Activated CD8-positive, alpha-beta memory T cell treated with anti-CD3 and anti-CD28 coated beads, Interleukin-2, amount 50 U/mL, for 24 hours (primary cell): ENCODE results near the gene NDUFA11.

Experiments
- DNase-seq: peaks from one replicate; pipeline ENCODE4 v3.0.0-alpha.2; 2020; ENCODE audit errors: extremely low read depth

Gene NDUFA11

DNA sequence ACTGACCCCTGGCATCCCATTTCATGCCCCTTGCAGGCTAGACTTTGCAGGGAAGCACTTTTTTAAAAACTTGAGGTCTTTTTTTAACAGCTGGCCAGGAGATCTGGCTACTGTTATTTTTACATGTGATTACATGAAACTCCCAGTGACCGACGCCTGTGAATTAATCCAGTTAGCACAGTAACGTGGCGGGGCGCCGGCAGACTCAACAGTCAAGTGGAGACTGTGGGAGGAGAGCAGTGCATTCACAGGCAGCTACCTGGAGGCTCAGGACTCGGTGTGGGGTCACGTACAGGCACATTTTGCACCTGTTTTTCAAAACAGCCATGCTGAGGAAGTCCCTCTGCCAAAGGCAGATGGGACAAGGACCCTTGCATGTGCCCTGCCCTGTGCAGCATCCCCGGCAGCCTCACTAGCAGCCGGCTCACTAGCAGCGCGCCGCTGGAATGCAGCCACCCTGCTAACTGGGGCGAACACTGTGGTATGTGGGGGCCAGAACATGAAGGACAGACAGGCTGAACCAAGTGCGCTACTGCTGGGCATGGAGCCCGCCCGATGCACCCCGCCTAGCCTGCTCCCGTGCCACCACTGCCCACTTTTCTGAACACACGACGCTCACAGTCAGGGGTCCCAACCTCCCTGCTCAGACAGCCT, 29.1 kb upstream of the NDUFA11 start:
- no peak for DNase-seq

DNA sequence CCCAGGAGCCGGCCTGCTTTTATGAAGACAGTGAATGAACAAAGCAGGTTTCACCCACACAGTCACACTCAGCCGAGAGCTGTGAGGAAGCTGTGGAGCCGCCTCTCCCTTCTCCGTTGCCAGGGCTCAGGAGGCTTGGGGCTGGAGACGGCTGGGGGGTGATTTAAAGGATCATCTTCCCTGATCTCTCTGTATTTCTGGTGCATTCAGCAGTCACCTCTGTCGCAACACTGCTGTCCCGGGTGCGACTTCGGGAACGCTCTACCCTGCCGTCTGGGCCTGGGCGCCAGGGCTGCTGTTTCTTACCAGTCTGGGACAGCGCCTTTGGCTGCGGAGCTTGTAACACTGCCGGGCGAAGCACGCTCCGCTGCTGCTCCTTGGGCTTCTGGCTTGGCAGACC, 28.6 kb upstream of the NDUFA11 start:
- no peak for DNase-seq

DNA sequence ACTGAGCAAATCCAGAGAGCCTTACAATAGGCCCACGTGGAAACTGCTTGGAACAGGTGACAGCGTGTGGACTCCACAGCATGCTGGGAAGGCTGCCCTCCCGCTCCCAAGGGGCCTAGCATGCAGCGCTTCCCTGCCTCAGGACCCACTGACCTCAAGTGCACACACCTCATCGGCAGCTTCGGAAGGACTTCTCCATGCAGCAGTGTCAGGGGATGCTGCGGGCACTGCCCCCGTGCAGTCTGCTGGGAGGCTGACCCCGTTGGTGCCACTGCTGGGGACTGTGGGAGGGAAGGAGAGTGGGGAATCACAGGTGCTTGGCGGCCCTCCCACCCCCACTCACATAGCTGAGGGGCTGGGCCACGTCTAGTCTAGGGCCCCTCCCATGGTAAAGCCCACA, 27.7 kb upstream of the NDUFA11 start:
- no peak for DNase-seq

DNA sequence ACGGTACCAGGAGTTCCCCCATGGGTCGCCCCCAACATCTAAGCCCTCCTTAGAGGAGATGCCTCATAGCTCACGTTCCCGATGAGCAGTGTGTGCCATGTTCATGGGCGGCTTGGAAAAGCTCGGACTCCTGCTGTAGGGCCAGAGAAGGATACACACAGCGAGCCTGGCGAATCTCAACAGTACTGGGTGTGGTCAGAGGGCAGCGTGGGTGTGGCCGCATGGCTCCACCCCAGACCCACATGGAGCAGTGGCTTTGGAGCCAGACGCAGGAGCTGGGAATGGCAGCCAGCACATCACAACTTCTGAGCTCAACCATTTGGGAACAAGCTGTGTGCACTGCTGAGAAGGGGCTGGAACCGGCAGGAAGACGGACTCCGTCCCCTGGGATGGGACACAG, 26.0 kb upstream of the NDUFA11 start:
- DNase-seq: no peak

DNA sequence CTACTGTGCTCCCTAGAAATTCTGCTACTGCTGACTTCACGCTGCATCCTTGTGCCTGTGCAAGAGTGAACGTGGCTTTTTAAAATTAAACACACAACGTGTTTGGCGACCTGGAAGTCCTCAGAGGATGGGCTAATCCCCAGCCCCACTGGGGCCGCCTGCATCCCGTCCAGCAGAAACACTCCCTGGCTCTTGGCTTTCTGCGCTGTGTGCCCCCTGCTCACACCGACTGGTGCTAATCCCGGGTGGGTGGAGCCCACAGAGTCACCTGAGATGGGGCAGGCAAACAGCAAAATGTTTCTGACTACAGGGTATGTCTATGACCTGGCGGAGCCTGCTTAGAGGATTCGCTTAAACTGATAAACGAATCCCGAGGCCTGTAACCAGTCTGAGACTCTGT, 25.6 kb upstream of the NDUFA11 start:
- no peak for DNase-seq

DNA sequence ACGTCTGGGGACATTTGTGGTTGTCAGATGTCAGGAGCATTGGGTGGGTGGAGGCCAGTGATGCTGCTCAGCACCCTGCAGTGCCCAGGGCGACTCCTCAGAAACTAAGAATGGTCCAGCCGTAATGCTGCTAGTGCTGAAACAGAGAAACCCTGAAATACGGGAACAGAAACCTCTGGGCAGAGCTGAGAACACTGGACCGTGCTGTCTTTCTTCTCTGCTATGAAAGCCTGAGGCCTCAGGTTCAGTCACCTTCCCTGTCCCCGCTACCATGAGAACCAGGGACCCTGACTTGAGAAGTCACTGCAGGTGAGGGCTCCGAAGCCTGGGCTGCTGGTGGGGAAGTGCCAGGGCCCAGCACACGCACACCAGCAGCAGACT, 23.8 kb upstream of the NDUFA11 start:
- no peak for DNase-seq

DNA sequence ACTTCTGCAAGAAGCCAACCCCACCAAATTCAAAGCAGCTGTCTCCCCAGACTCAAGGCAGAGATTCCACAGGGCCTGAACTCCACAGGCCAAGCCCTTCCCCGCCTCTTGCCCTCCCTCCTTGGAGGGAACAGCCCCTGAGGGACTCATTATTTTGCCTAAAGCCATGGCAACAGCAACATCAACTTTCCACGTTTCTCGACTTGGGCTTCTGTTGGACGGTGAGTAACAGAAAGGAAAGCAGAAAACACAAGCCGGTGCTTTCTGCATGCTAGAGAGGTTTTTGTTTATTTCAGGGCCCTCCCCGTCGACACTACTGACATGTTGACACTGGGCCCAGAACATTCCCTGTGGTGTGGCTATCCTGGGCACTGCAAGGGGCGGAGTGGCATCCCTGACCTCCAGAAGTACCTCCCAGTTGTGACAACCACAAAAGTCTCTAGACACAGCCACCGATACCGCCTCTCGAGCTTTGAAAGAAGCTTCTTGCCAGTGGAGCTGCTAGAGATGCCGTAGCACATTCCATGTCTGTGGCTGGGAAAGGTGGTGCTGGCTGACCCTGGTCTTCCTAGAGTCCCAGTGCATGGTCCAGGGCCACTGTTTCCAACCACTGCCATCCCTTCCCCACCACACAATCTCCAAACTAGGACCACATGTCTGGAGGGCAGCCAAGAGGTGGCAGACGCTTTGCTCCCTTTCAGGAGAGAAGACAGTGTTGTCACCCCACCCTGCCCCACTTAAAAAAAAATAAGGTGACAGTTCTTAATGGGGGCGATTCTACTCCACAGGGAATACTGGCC, 23.3 kb upstream of the NDUFA11 start:
- DNase-seq: no peak

DNA sequence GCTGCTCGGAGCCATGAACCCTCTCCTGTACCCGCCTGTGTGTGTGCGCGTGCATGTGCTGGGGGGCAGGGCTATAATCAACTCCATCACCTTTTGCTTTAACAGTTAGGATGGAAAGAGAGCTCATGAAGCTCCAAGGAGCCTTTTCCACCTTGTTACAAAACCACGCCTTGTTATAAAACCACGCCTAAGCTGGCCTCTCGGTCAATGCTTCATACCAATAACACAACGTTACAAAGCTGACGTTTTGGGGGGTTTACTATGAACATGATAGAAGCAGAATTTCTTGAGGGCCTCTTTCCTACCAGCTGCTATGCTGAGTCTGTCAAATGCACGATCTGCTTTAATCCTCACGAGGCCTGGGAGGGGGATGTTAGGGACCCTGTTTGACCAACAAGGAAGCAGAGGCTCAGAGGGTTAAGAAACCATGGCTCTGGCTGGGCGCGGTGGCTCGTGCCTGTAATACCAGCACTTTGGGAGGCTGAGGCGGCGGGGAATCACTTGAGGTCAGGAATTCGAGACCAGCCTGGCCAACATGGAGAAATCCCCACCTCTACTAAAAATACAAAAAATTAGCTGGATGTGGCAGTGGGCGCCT, 22.3 kb upstream of the NDUFA11 start:
- no peak for DNase-seq

DNA sequence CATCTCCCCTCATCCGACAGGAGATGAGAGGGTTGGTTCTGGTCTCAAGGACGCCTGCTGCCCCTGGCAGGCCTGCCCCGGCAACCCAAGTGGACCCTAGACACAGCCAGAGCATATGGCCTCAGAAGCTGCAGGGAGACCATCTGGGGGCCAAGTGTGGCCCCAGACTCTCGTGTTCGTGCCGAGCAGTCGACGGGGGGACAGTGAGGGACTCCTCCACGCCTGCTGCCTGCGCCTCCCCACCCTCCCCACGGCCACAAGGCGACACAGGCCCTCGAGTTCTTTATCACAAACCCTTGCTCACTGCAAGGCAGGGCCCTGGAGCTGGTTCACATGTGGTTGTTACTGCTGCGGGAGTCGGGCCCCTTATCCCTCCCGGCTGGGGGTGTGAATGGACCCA, 19.8 kb upstream of the NDUFA11 start:
- no peak for DNase-seq

DNA sequence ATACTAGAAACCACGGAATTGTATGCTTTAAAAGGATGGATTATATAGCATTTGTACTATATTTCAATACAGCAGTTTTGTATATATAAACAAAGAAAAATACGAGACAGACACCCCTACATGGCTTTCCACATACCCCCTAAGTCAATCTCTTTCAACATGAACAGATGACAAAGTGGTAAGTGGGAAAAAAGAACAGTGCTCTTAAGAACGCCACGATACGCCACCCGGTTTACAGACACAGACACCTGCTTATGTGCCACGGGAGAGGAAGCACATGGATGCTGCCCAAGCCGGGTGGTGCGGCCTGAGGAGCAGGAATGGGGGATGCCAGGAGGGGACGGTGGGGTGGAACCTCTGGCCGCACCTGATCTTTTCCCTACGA, 18.6 kb upstream of the NDUFA11 start:
- DNase-seq: no peak

DNA sequence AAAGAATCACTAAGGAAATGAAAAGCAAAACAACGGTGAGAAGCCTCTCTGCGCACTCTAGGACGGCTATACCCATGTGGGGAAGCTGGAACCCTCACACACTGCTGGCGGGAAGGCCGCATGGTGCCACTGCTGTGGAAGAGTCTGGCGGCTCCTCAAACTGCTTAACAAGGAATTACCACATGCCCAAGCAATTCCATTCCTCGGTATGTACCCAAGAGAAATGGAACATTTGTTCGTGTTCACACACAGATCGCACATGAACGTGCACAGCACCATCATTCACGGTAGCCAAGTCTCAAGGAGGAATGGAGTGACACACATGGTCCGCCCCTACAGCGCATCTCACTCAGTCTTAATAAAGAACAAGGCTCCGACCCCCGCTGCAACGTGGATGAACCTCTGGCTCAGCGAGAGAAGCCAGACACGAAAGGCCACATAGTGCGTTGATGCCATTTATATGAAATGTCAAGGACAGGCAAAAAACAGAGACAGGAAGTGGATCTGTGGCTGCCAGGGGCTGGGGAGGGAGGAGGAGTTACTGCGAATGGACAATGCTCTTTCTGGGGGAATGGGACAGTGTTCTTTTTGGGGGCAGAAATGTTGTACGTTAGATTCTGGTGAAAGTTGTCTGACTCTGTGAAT, 18.0 kb upstream of the NDUFA11 start:
- no peak for DNase-seq

DNA sequence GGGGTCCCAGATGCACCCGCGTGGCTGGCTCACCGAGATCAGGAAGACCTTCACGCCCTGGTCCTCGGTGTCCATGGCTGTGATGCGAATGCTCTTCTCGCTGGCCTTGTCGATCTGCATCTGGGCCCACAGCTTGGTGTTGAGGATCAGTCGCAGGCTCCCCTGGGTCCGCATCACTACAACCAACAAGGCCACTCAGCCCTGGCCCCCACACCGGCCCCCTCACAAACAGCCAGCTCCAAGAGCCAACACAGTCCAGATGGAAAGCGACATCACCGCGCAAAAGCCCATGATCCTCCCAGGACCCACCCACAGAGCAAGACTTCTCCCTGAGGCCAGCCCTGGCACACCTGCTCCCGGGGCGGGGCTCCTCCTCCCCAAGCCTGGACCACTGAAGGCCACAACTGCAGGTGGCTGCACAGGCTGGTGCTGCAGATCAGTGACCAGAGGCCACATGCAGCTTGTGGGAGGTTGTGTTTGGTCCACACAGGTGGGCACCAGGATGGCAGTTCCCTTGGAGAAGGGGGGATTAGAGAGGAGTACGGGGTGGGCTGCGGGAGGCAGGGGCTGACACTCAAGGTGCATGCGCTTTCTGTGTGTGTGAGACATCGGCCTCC, 15.0 kb upstream of the NDUFA11 start:
- no peak for DNase-seq

DNA sequence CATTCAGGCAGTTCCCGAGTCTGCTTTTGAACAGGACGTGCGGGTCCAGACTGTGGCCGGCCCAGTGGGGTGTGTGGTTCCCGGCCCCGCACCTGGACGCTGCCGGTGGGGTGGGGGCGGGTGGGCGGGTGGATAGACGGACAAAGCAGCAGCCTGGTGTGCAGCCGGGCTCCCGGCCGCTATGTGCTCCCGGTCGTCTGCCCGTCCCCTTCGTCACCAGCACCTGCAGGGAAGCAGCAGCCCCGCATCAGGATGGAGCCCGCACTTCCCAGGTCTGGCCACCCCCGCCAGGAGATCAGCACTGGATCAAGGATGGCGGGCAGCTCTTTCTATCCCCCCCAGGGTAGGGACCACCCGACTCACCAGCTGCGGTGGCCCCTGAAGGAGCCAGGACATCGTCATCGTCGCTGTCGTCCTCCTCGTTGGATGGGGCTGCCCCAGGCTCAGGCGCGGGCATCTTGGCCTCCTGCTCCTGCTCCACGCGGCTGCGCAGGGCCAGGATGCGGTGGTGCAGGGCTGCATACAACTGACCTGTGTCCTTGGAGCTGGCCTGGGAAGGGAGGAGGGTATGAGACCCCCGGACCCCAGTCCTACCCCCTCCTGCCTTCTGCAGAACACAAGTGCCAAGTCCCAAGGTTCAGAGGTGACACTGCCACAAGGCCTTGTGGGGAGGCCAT, 14.0 kb upstream of the NDUFA11 start:
- DNase-seq: no peak

DNA sequence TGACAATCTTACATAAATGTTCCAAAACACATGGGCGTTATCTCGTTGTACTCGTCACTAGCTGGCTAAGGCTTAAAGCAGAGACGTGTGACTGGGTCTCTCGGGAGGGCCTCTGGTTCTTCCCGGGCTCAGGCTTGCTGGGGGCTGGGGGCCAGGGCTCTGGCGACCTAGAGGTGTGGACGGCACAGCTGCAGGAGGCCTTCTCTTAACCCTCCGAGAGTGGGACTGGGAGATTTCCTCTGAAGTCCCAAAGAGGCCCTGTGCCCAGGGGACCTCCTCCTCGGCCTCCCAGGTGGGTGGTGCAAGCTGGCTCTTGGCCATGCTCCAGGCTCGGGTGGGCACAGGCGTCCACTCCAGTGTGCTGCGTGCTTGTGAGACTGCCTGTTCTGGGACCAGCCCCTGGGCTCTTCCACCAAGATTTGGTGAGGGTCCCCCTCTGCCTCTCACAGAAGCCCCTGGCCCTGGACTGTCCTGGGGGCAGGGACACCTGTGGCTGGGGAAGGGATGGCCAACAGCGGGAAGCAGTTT, 12.7 kb upstream of the NDUFA11 start:
- DNase-seq: no peak

DNA sequence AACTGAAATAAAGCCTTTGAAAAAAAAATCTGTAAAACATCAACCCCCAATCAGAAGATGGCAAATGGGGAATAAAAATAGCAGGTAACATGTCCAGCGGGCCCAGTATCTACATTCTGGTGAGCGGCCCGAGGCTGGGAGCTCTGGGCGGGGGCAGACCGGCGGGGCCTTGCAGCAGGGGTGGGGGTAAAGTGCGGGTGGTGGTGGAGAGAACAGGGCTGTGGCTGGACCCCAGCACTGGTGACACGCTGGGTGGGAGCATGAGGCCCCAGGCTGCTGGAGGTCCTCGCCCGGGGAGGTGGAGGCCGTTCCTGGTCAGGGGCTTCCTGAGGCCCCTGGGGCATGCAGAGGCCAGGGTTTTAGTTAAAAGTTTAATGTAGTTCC, 12.2 kb upstream of the NDUFA11 start:
- no peak for DNase-seq

DNA sequence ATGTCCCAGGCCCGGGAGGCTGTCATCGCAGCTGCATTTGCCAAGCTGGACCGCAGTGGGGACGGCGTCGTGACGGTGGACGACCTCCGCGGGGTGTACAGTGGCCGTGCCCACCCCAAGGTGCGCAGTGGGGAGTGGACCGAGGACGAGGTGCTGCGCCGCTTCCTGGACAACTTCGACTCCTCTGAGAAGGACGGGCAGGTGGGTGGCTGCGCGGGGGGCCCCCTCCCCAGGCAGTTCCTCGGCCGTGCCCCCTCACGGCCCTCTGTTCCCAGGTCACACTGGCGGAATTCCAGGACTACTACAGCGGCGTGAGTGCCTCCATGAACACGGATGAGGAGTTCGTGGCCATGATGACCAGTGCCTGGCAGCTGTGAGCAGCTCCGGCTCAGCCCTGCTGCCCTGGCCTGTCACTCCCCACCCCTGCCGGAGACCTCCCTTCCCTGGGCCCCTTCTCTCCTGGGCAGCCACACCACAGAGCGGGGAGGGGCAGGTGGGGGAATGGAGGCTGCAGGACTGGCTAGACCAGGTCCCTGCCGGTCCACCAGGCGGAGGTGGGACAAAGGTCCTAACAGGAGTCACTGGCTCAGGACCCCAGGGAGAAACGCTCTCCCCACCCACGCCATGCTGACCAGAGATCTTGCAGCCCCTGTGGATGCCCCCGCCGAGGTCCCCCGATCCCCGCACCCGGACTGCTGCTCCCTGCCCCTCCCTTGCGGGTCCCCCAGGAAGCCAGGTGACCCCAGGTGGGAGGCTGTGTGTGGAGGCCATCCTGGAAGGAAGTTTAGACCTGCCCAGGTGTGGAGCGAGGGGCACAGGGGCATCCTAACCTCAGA, 11.6 kb upstream of the NDUFA11 start:
- no peak for DNase-seq

DNA sequence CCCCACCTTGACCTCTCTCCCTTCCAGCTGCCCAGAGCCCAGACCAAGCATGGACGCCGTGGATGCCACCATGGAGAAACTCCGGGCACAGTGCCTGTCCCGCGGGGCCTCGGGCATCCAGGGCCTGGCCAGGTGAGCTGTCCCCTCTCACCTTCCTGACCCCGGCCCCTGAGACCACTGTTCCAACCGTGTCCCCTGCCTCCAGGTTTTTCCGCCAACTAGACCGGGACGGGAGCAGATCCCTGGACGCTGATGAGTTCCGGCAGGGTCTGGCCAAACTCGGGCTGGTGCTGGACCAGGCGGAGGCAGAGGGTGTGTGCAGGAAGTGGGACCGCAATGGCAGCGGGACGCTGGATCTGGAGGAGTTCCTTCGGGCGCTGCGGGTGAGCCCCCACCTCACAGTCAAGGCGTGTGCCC, 10.8 kb upstream of the NDUFA11 start:
- no peak for DNase-seq

DNA sequence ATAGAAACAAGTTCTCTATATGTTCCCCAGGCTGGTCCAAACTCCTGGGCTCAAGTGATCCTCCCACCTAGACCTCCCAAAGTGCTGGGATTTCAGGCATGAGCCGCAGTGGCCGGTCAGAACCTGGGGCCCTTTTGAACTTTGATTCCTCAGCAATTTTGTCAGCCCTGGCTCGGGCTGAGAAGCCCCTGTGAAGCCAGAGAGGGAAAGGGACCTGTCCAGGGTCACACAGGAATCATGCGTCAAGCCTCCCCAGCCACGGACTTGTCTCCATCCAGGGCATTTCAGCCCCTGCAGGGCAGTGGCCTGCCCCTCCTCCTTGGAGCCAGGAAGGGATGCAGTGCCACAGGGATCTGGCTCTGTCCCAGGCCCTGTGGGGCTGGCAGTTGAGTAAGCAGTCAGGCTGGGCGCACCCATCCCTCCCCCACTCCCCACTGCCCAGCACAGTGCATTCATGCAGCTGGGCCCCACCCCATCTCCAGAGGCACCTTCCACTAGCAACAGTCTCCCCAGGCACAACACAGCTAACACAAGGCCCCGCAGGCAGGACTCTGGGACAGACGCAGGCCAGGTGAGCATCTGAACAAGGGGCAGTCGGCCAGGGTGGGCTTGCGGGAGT, 10.3 kb upstream of the NDUFA11 start, which contains the start of gene CAPS:
Gene CAPS (plus strand): TSS at position 516 of the 619 bp plus-strand sequence. CDS start 153 bp downstream, outside the sequence.
- DNase-seq: no peak

DNA sequence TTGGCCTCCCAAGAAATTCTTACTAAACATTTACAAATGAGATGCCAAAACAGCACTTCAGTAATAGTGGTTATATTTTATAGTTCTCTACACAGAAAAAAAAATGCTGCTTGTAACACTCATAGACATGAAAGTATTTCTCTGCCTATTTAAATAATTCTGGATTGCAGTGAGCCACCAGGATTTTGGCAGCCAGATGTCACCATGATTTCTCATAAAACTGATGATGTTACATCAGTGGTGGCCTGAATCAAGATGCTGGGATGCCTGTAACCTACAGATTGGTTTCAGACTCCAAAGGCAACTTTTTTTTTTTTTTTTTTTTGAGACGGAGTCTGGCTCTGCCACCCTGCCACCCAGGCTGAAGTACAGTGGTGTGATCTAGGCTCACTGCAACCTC, 7.8 kb upstream of the NDUFA11 start:
- no peak for DNase-seq

DNA sequence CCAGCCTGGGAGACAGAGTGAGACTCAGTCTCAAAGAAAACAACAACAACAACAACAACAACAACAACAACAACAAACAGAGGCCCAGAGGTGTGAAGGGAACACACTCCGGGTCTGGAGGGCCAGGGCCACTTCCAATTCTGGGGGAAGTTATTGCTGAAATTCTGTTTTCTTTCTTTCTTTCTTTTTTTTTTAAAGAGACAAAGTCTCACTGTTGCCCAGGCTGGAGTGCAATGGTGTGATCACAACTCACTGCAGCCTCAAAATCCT, 7.0 kb upstream of the NDUFA11 start:
- no peak for DNase-seq
